ENCODE data around the gene N4BP2L2.

- no peak for TF ChIP-seq ZNF292 (CRISPR knock-in tag; IDR thresholded peaks at IDR 0.05; ENCODE audit: borderline replicate concordance, low read depth)
- no peak for TF ChIP-seq CTCF (CRISPR knock-in tag; IDR thresholded peaks at IDR 0.05)
- no peak for TF ChIP-seq ARNTL (CRISPR knock-in tag; IDR thresholded peaks at IDR 0.05)
- no peak for TF ChIP-seq ZBTB4 (CRISPR knock-in tag; IDR thresholded peaks at IDR 0.05; ENCODE audit: borderline replicate concordance)
- TF ChIP-seq MLX (CRISPR knock-in tag; IDR thresholded peaks at IDR 0.05): no peak
- TF ChIP-seq MAFF (IDR thresholded peaks at IDR 0.05; ENCODE audit: low read depth, low read length): no peak
- no peak for TF ChIP-seq HHEX (CRISPR knock-in tag; IDR thresholded peaks at IDR 0.05)
- TF ChIP-seq MAX (IDR thresholded peaks at IDR 0.05): no peak
- TF ChIP-seq MXI1 (IDR thresholded peaks at IDR 0.05; ENCODE audit: borderline replicate concordance, low read depth, low read length): no peak
- TF ChIP-seq CEBPB (IDR thresholded peaks at IDR 0.05; ENCODE audit: borderline replicate concordance, low read depth, low read length): no peak
- TF ChIP-seq SATB2 (CRISPR knock-in tag; IDR thresholded peaks at IDR 0.05): no peak
- TF ChIP-seq SNRNP70 (IDR thresholded peaks at IDR 0.05; ENCODE audit: low read depth, low read length): no peak
- no peak for TF ChIP-seq HMG20B (CRISPR knock-in tag; conservative IDR thresholded peaks at IDR 0.05)
Observed at GRCh38 chr13:32414580-32414979, 124.0 kb downstream of the N4BP2L2 start.
